CD4-positive, alpha-beta T cell treated with Interleukin-17A for 1 hour (primary cell): ENCODE measurements around the gene IFRD2.
"Not testable (repeated sequence)": the region's sequence is repeated elsewhere in the genome, so short reads cannot be mapped to it uniquely, and the experiment has no call there.

Experiments used
- DNase-seq: peaks from one replicate; pipeline ENCODE4 v3.0.0-alpha.2; 2020

The IFRD2 gene

DNA sequence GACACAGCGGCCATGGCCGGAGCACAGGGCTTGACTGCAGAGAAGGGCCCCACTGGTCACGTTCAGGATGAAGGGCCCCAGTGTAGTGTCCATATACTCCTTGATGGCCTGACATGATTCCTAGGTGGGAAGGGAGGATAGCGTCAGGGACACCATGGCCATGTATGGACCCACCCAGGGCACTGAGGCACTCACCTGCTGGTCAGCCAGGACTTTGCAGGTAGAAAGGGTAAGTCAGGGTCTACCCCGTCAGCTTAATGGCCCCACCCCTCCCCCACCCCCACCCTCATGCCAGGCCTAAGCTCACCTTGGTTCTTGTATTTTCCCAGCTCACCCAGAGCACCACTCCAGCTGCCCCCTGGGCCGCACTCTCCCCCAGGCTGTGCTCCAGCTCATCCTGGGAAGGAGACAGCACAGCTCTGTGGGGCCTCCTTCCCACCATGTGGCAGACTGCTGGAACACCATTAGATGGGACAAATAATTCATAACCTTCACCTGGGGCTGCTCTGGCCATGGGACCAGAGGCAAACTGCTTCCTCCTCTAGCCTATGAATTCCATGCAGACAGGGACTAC is 8.5 kb upstream of the IFRD2 start:
- no peak for DNase-seq

DNA sequence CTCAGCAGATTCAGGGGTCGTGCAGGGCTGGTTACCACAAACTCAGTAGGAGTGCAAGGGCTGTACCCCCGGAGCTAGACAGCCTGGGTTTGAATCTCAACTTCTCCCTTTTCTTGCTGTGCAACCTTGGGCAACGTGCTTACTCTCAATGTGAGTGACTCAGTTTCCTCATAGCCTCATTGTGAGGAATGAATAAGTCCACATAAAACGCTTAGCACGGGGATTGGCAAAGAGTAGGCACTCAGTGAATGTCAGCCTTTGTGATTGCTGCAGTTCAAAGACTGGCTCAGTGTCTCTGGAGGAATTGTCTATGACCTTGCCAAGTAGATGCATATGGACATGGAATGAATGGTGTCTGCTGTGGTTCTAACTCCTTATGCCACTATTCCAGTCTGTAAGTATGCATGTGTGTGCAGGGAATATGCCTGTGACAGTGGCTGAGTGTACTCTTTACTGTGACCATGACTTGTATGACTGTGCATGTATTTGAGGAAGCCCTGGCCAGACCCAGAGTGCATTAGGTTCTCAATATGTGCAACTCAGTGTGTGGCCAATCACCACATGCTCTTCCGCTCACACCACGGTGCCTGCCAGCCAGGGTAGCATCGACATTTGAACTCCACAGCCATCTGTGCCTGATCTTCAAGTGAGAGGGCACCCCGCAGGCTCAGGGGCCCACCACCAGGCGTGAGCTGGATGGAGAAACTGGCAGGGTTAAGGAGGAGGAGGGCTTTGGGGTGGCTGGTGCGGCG is 7.9 kb upstream of the IFRD2 start:
- peak; percentile 36 for DNase-seq

GRCh38 chr3:50299638-50299928 is 7.4 kb upstream of the IFRD2 start:
- no peak for DNase-seq

DNA sequence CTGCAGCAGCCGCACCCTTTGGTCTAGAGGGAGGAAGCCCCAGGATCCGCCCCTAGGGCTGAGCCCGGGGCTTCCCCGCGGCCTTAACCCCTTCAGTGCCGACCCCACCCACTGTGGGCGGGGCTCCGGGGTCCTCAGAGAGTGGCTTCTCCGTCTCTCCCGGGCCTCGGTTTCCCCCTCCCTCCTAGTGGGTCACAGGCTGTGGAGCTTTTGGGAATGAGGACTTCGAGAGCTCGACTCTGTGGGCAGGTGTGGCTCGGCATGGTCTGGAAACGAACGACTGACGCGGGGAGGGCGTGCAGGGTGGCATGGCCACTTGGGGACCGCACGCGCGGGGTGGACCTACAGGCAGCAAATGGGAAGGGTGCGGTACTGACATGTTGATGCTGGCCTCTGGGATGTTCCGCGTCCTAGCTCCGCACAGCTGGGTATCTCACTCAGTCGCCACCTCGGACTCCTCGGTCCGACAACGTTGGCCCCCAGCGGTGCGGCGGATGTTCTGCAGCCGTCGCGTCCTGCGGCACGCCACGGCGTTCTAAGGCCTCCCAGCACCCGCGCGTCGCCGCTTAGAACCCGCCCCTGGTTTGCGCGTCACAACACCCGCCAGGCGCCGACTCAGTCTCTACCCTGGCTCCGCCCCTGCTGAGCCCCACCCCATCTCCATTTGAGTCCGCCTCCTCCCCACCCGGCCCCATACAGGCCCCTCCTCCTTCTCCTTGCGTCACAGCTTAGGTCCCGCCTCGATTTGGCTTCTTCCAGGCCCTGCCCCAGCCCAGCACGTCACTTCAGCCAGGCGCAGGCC is 6.8 kb upstream of the IFRD2 start, which contains the start of the genes HYAL3 and NAA80:
Gene HYAL3, minus strand, starts transcription at position 570 of the 802 bp plus-strand sequence. CDS start 3,803 bp downstream, outside the sequence.
Gene NAA80, minus strand, starts transcription at position 570 of the 802 bp plus-strand sequence. CDS start 1,942 bp downstream, outside the sequence.
- peak; percentile 100 for DNase-seq

DNA sequence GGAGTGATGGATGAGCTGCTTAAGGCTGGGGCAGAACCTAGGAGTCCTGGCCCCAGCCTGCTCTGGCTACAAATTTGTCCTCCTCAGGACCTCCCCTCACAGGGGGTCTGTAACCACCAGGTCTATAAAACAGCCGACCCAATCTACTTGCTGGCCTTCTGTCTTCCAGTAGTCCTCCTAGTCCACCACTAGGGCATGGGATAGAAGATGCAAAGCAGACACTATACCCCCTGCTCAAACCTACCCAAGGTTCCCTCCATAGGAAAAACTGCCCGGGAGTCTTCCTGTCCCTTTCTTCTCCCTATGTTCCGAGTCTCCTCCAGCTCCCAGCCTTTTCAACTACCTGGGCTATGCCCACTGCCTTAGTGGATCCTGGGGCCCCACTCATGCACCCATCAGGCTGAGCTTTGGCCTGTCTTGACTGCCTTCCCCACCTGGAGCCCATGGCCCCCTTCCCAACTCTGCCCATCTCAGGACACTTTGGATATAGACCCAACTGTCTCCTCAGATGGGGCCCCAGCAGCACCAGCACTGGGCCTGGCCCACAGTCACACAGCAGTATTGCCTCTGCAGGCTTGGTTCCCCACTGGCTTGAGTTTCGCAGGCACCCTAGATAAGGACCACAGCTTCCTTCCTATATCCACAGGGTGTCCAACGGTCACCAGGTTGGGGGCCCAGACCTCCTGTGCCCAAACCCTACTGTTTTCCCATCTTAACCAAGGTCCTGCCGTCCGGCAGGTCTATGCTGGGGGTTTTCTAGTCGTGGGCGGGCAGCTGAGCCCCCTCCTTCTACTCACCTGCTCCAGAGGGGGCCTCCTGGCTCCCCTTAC is 5.9 kb upstream of the IFRD2 start:
- no peak for DNase-seq

DNA sequence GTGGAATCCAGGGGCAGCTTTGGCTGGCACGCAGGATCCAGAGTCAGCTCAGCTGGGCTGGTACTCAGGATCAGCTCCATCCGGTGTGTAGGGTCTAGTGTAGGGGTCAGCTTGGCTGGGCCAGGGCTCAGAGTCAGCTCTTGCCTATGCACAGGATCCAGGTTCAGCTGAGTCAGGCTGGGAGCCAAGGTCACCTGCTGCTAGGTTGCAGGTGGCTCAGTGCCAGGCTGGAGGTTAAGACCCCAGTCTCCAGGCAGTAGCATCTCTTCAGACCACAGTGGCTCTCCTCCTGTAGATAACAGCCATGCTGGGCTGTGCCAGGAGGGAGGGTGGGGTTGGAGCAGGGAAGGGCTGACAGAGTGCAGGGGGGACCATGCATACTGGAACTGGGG is 5.2 kb upstream of the IFRD2 start:
- DNase-seq, result no peak

GRCh38 chr3:50296721-50297383 is 4.6 kb upstream of the IFRD2 start:
- no peak for DNase-seq

DNA sequence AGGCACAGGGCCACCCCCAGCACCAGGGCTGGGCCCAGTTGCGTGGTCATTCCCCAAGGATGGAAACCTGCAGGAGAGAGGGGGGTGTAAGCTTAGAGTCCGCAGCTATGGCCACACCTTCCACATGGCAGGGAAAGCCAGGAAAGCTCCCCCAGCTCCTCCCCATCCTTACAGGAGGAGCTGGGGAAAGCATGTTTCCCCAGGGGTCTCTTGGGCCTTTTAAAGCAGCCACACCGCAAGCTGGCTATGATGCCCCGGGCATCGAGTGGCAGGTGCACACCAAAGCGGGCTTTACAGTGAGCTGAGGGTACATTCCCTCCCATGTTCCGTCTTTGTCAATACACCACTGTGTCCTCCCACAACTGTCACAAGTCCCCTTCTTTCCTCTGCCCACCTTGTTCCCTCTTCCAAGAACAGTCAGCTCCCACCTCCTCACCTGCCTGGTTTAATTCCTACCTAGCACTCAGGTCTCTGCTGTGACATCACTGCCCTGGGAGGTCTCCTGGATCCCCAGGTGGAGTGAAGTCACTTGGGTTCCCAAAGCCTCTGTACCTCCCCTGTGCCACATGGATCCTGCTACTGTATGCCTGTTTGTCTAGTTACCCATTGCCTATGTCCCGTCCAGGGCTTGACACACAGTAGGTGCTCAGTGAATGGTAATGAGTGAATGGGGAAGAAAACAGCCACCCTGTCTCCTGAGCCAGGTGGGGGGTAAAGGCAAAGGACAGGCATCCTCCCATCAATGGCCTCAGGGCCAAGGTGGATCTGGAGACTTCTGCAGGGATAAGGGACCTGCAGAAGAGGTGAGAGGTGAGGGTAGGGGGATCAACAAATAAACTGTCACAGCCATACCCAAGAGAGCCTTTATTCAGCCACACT is 3.6 kb upstream of the IFRD2 start:
- no peak for DNase-seq

GRCh38 chr3:50294492-50295403 is 2.5 kb upstream of the IFRD2 start:
- no peak for DNase-seq

- no peak for DNase-seq
Observed at GRCh38 chr3:50294089-50294488, 1.9 kb upstream of the IFRD2 start.

- DNase-seq, result no peak
Observed at GRCh38 chr3:50293079-50293801, 1.0 kb upstream of the IFRD2 start.

GRCh38 chr3:50290161-50290641 is 2.0 kb downstream of the IFRD2 start:
- no peak for DNase-seq

DNA sequence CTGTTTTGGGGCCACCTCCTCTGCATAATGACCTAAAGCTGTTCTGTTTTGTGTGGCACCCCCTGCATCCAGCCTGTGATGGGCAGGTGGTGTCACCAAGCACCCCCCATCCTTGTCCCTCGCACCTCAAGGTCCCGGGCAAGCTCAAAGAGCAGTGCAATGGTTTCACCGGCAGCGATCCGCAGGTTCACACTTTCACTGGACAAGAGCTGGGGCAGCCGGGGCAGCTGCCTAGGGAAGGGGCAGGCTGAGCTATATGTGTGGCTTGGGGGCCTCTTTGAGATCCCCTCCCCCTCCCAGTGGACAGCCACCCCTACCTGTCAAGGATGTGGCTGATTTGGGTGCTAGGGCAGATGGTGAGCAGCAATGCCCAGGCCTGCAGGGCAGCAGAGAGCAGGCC is 3.1 kb downstream of the IFRD2 start:
- no peak for DNase-seq

DNA sequence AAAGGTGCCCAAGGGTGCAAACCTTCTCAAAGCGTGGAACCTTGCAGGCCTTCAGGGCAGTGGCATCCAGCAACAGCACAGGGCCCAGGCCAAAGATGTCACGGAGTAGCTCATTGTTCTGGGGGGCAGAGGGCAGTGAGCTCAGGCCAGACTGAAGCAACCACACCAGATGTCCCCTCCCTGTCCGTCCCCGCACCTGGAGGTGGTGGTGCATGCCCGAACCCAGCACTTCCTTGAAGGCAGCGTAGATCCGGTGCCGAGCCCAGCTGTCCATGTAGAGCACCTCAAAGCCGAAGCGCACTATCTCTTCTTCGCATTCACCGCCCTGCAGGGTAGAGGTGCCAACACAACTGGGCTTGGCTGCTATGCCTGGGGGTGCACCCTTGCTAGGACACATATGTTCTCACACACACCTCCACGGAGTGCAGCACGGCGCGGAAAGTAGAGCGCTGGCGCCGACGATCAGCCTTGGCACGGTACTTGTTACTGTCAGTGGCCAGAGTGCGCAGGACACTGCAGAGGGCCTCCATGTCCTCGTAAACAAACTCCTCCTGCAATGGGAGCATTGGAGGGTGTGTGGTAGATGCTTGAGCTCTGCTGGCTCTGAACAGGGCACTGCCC is 3.7 kb downstream of the IFRD2 start:
- no peak for DNase-seq

DNA sequence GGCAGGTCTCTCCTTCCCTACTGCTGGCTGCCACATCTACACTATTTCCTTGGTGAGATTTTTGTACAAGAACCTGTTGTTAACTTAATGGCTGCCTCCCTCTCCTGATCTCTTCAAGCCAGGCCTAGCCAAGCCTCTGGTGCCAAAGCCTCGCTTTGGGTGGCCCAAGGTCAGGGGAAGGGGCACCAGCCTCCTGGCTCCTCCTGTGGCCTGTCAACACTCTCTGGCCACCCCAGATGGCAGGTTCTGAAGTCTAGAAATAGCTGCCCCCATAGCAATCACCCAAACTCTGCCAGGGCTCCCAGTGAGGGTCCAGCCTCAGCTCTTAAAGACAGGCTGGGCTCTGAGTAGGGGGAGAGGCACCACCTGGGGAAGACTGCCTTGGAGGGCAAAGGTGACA is 5.0 kb downstream of the IFRD2 start:
- no peak for DNase-seq

DNA sequence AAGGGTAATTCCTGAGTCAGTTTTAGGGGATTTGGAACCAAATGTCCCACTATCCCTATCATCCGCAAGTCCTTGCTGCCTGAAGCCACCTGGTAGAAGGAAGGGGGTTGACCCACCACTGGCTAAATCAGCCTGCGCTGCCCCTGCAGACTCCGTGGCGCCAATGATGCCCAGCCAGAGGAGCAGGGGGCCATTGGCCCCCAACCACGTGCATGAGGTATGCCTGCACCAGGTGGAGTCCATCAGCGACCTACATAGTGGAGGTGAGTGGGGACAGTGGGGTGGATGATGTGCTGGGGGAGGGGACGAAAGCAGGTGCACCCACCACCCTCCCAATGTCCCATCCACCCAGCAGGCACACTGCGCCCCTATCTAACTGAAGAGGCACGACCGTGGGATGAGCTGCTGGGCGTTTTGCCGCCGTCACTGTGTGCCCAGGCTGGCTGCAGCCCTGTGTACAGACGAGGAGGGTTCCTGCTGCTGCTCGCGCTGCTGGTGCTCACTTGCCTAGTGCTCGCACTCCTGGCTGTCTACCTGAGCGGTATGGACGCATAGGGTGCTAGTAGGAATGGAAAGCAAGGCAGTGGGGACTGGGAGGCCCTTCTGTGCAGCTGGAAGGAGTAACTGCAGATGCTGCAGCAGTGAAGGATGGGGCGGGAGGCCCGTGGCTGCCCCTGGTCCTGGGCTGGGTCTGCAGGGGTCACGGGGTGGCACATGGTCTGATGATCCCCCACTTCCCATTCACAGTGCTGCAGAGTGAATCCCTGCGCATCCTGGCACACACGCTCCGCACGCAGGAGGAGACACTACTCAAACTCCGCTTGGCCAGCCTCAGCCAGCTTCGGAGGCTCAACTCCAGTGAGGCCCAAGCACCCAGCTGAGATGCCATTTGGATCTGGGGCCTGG is 5.7 kb downstream of the IFRD2 start:
- DNase-seq, result no peak

GRCh38 chr3:50284121-50284520 is 8.1 kb downstream of the IFRD2 start:
- DNase-seq, result not testable (repeated sequence)
